HL-60 (cell line): Measurements from ENCODE around the gene PLA2G3.

Experiments used
- TF ChIP-seq, protein P1 (sequence below): IDR thresholded peaks from one replicate; pipeline ENCODE4 v1.5.1; 2011; ENCODE audit warnings: low read length, control low read depth, inconsistent platforms; ENCODE audit not compliant: insufficient read depth
- TF ChIP-seq, protein P2 (sequence below): IDR thresholded peaks from 2 replicates; pipeline ENCODE4 v1.6.1; 2012; ENCODE audit warnings: low read depth; ENCODE audit not compliant: insufficient replicate concordance

DNA sequence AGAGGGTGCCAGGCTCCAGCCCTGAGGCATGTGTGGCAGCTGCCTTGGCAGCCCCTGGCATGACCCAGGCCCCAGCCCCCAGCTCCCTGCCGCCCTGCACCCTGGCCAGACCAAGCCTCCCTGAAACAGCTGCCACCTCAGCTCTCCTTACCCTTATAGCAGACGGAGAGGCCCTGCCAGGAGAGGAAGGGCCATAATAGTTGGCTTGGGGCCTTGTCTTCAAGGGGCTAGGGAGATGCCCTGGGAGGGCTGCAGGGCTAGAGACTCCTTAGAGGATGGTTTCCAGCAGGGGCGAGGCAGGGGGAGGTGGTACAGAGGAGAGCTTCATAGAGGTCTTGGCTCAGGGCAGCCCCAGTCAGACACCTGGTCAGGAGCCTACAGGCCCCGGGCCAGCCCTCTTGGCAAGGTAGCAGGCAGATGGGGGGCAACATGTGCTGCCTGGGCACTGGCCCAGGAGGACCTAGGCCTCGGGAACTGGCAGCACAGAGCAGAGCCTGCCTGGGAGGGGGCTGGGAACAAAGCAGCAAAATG is 46.2 kb downstream of the PLA2G3 start:
- TF ChIP-seq, protein P1, sequence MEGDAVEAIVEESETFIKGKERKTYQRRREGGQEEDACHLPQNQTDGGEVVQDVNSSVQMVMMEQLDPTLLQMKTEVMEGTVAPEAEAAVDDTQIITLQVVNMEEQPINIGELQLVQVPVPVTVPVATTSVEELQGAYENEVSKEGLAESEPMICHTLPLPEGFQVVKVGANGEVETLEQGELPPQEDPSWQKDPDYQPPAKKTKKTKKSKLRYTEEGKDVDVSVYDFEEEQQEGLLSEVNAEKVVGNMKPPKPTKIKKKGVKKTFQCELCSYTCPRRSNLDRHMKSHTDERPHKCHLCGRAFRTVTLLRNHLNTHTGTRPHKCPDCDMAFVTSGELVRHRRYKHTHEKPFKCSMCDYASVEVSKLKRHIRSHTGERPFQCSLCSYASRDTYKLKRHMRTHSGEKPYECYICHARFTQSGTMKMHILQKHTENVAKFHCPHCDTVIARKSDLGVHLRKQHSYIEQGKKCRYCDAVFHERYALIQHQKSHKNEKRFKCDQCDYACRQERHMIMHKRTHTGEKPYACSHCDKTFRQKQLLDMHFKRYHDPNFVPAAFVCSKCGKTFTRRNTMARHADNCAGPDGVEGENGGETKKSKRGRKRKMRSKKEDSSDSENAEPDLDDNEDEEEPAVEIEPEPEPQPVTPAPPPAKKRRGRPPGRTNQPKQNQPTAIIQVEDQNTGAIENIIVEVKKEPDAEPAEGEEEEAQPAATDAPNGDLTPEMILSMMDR, result no peak
- TF ChIP-seq, protein P2, sequence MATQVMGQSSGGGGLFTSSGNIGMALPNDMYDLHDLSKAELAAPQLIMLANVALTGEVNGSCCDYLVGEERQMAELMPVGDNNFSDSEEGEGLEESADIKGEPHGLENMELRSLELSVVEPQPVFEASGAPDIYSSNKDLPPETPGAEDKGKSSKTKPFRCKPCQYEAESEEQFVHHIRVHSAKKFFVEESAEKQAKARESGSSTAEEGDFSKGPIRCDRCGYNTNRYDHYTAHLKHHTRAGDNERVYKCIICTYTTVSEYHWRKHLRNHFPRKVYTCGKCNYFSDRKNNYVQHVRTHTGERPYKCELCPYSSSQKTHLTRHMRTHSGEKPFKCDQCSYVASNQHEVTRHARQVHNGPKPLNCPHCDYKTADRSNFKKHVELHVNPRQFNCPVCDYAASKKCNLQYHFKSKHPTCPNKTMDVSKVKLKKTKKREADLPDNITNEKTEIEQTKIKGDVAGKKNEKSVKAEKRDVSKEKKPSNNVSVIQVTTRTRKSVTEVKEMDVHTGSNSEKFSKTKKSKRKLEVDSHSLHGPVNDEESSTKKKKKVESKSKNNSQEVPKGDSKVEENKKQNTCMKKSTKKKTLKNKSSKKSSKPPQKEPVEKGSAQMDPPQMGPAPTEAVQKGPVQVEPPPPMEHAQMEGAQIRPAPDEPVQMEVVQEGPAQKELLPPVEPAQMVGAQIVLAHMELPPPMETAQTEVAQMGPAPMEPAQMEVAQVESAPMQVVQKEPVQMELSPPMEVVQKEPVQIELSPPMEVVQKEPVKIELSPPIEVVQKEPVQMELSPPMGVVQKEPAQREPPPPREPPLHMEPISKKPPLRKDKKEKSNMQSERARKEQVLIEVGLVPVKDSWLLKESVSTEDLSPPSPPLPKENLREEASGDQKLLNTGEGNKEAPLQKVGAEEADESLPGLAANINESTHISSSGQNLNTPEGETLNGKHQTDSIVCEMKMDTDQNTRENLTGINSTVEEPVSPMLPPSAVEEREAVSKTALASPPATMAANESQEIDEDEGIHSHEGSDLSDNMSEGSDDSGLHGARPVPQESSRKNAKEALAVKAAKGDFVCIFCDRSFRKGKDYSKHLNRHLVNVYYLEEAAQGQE, result no peak
